ENCODE results near the gene MC2R.

The MC2R gene

DNA sequence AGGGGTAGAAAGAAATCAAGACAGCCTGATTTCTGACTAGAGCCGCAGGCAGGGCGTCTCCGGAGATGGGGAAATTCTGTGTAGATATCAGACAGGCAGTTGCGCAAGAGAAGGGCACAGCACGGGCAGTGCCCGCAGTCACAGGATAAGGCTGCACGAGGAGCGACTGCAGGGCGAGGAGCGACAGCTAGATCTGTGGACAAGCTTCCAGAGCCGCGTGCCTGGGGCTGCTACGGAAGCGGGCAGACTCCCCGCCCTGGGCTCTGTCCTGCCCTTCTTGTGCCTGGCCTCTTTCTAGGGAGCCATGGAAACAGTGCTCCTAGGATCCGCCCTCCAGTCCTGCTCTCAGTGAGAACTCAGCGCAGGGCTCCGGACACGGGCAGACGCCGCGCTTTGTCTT is 78.8 kb downstream of the MC2R start:
- H3K9me3 ChIP-seq (ENCODE audit: insufficient read depth, low read depth, low read length), result peaks cover 2% of the 10 kb centered on the region
- H3K4me1 ChIP-seq (ENCODE audit: control insufficient read depth in 1 of 2, insufficient read depth in 2 of 2, low read length in 2 of 2), result no peaks in the 10 kb centered on the region
- no peaks in the 10 kb centered on the region for H3K79me1 ChIP-seq (ENCODE audit: low read length)
- no peak overlapping the region for H3K4me2 ChIP-seq (ENCODE audit: low read length)
- no peak overlapping the region for H2AK5ac ChIP-seq (ENCODE audit: low read length)
- H3K4ac ChIP-seq (ENCODE audit: low read depth, low read length), result no peak overlapping the region
- H3K79me2 ChIP-seq (ENCODE audit: control insufficient read depth, insufficient read depth, low read length, poor library complexity), result no peaks in the 10 kb centered on the region
- no peak overlapping the region for H2BK12ac ChIP-seq (ENCODE audit: low read length)
- H2AFZ ChIP-seq (ENCODE audit: insufficient read depth, low read length, poor library complexity), result no peak overlapping the region
- H2BK120ac ChIP-seq (ENCODE audit: insufficient read depth, low read length, poor library complexity), result no peak overlapping the region
- WGBS (ENCODE audit: extremely low coverage, insufficient coverage, insufficient read length), result no CpG with 5 or more reads among the region's 22 CpGs
- H3K9ac ChIP-seq (ENCODE audit: low read length), result no peak overlapping the region
- no peak overlapping the region for H3K27ac ChIP-seq (ENCODE audit: low read depth, low read length)
- H2BK5ac ChIP-seq (ENCODE audit: low read depth, low read length, poor library complexity), result no peak overlapping the region
- no peak overlapping the region for H4K12ac ChIP-seq (ENCODE audit: low read depth, low read length)
- no peaks in the 10 kb centered on the region for H3K36me3 ChIP-seq (ENCODE audit: control insufficient read depth in 1 of 2, insufficient read depth in 2 of 2, low read length in 2 of 2)
- no peak overlapping the region for H4K91ac ChIP-seq (ENCODE audit: low read depth, low read length)
- no peak overlapping the region for H3K4me3 ChIP-seq (ENCODE audit: low read depth, low read length)
- H3K18ac ChIP-seq (ENCODE audit: low read length), result no peak overlapping the region
- no peak overlapping the region for H3K23ac ChIP-seq (ENCODE audit: low read length)
- no peaks in the 10 kb centered on the region for H3K27me3 ChIP-seq (ENCODE audit: insufficient read depth, low read length)
- H4K8ac ChIP-seq (ENCODE audit: low read depth, low read length), result no peak overlapping the region
- no peak for DNase-seq
- H3K14ac ChIP-seq (ENCODE audit: low read length), result no peak overlapping the region

DNA sequence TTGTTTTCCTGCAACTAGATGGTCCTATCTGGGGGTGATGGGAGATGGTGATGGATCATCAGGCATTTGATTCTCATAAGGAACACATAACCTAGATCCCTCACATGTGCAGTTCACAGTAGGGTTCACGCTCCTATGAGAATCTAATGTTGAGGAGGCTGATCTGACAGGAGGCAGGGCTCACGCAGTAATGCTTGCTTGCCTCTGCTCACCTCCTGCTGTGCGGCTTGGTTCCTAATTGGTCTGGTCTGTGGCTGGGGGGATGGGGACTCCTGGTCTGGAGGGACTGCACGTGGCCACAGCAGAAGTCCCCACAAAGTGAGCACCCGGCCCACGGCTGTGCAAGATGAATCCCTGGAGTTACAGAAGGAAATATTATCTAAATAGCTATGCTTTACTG is 80.1 kb downstream of the MC2R start:
- no peak overlapping the region for H4K12ac ChIP-seq (ENCODE audit: low read depth, low read length)
- H2BK120ac ChIP-seq (ENCODE audit: insufficient read depth, low read length, poor library complexity), result no peak overlapping the region
- H3K4me3 ChIP-seq (ENCODE audit: low read depth, low read length), result no peak overlapping the region
- no peaks in the 10 kb centered on the region for H3K27me3 ChIP-seq (ENCODE audit: insufficient read depth, low read length)
- H3K18ac ChIP-seq (ENCODE audit: low read length), result no peak overlapping the region
- no peak overlapping the region for H3K27ac ChIP-seq (ENCODE audit: low read depth, low read length)
- H3K36me3 ChIP-seq (ENCODE audit: control insufficient read depth in 1 of 2, insufficient read depth in 2 of 2, low read length in 2 of 2), result no peaks in the 10 kb centered on the region
- no peak overlapping the region for H4K91ac ChIP-seq (ENCODE audit: low read depth, low read length)
- H3K14ac ChIP-seq (ENCODE audit: low read length), result no peak overlapping the region
- no peaks in the 10 kb centered on the region for H3K79me1 ChIP-seq (ENCODE audit: low read length)
- no peak for DNase-seq
- H3K4me1 ChIP-seq (ENCODE audit: control insufficient read depth in 1 of 2, insufficient read depth in 2 of 2, low read length in 2 of 2), result no peaks in the 10 kb centered on the region
- H2AFZ ChIP-seq (ENCODE audit: insufficient read depth, low read length, poor library complexity), result no peak overlapping the region
- H3K23ac ChIP-seq (ENCODE audit: low read length), result no peak overlapping the region
- no peak overlapping the region for H2BK12ac ChIP-seq (ENCODE audit: low read length)
- no peak overlapping the region for H3K9ac ChIP-seq (ENCODE audit: low read length)
- no peak overlapping the region for H4K8ac ChIP-seq (ENCODE audit: low read depth, low read length)
- H2BK5ac ChIP-seq (ENCODE audit: low read depth, low read length, poor library complexity), result no peak overlapping the region
- WGBS (ENCODE audit: extremely low coverage, insufficient coverage, insufficient read length), result no CpG with 5 or more reads among the region's 6 CpGs
- no peak overlapping the region for H2AK5ac ChIP-seq (ENCODE audit: low read length)
- no peak overlapping the region for H3K4ac ChIP-seq (ENCODE audit: low read depth, low read length)
- H3K9me3 ChIP-seq (ENCODE audit: insufficient read depth, low read depth, low read length), result peaks cover 2% of the 10 kb centered on the region
- no peak overlapping the region for H3K4me2 ChIP-seq (ENCODE audit: low read length)
- no peaks in the 10 kb centered on the region for H3K79me2 ChIP-seq (ENCODE audit: control insufficient read depth, insufficient read depth, low read length, poor library complexity)

DNA sequence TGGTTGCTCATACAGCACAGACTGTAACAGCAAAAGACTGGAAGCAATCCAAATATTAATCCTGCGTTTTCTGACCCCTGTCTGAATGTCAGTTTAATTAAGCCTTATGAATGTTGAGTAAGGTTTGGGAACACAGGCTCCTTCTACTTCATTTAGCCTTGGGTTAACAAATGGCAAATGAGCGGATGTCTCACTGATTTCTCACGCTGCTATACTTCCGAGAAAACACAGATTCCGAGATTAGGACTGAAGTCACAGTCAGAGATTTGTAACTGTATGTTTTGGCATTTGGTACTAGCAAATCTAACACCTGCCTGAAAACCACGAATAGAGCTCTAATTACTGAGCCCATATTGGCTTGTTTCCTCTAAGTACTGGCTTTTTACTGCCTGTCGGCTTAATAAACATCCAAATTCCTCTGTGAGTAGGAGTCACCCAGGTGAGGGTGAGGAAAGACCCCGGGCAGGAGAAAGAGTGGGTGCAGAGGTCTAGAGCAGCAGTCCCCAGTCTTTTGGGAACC is 80.8 kb downstream of the MC2R start:
- no peak overlapping the region for H2BK12ac ChIP-seq (ENCODE audit: low read length)
- no peak overlapping the region for H3K18ac ChIP-seq (ENCODE audit: low read length)
- H3K4me3 ChIP-seq (ENCODE audit: low read depth, low read length), result no peak overlapping the region
- H3K27ac ChIP-seq (ENCODE audit: low read depth, low read length), result no peak overlapping the region
- no peak overlapping the region for H2AK5ac ChIP-seq (ENCODE audit: low read length)
- H3K14ac ChIP-seq (ENCODE audit: low read length), result no peak overlapping the region
- no peak overlapping the region for H3K9ac ChIP-seq (ENCODE audit: low read length)
- H2AFZ ChIP-seq (ENCODE audit: insufficient read depth, low read length, poor library complexity), result no peak overlapping the region
- H3K23ac ChIP-seq (ENCODE audit: low read length), result no peak overlapping the region
- no peaks in the 10 kb centered on the region for H3K36me3 ChIP-seq (ENCODE audit: control insufficient read depth in 1 of 2, insufficient read depth in 2 of 2, low read length in 2 of 2)
- H2BK5ac ChIP-seq (ENCODE audit: low read depth, low read length, poor library complexity), result no peak overlapping the region
- H3K4ac ChIP-seq (ENCODE audit: low read depth, low read length), result no peak overlapping the region
- no peak overlapping the region for H4K12ac ChIP-seq (ENCODE audit: low read depth, low read length)
- no peak overlapping the region for H4K8ac ChIP-seq (ENCODE audit: low read depth, low read length)
- no peak overlapping the region for H4K91ac ChIP-seq (ENCODE audit: low read depth, low read length)
- H2BK120ac ChIP-seq (ENCODE audit: insufficient read depth, low read length, poor library complexity), result no peak overlapping the region
- H3K4me1 ChIP-seq (ENCODE audit: control insufficient read depth in 1 of 2, insufficient read depth in 2 of 2, low read length in 2 of 2), result no peaks in the 10 kb centered on the region
- H3K79me1 ChIP-seq (ENCODE audit: low read length), result no peaks in the 10 kb centered on the region
- H3K79me2 ChIP-seq (ENCODE audit: control insufficient read depth, insufficient read depth, low read length, poor library complexity), result no peaks in the 10 kb centered on the region
- no peaks in the 10 kb centered on the region for H3K27me3 ChIP-seq (ENCODE audit: insufficient read depth, low read length)
- no peak overlapping the region for H3K4me2 ChIP-seq (ENCODE audit: low read length)
- WGBS (ENCODE audit: extremely low coverage, insufficient coverage, insufficient read length), result no CpG with 5 or more reads among the region's 8 CpGs
- DNase-seq, result no peak
- H3K9me3 ChIP-seq (ENCODE audit: insufficient read depth, low read depth, low read length), result peaks cover 2% of the 10 kb centered on the region
